ENCODE data around the gene GKN2.
"Not testable (repeated sequence)": the region's sequence is repeated elsewhere in the genome, so short reads cannot be mapped to it uniquely, and the experiment has no call there.

- not testable (repeated sequence) for TF ChIP-seq POLR2AphosphoS5 (IDR thresholded peaks at IDR 0.05; ENCODE audit: low read depth, low read length); DPF2 (CRISPR knock-in tag; IDR thresholded peaks at IDR 0.05; ENCODE audit: borderline replicate concordance, low read depth); ZNF484 (CRISPR knock-in tag; IDR thresholded peaks at IDR 0.05; ENCODE audit: borderline replicate concordance, low read depth)
These were observed 2.7 kb upstream of the GKN2 start for GRCh38 chr2:68955432-68955831.
